Activated T-cell treated with anti-CD3 and anti-CD28 coated beads for 24 hours (primary cell): ENCODE data around the gene MED13L.

Experiments
- DNase-seq: peaks from one replicate; pipeline ENCODE4 v3.0.0-alpha.2; 2020; ENCODE audit warnings: low read depth

MED13L gene

DNA sequence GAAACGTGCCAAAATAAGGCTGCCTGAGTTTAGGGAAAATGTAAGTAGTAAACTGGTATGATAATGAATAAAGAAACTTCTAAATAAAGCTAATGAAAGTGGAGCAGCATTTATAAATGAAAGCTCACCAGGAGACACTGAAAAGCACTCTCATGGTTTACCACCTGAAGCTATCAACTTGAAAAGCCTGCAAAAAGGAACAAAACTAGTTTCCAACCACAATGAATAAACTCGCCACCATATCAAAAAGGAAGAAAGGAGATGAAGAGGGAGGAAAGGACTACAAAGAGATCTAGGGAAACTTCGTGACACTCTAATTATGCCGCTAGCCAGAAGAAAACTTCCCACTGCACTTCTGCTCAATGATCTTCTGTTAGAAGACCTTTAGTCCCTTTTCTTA, 66.7 kb downstream of the MED13L start:
- DNase-seq = no peak

DNA sequence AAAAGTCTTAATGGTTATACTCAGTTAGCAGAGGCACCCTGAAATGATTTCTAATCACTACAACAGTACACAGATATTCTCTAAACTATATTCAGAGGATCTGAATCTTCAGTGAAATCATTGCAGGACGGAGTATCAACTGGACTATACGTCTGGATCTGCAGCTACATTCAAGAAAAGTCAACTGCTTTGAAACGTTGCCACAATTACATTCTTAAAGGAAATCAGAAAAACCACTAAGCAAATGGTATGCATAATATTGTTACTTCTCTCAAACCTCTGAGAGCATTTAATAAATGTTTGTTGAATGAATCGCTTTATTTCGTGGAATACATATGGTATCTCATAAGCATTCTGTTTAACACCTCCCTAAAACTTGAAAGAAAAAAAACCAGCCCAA, 67.4 kb downstream of the MED13L start:
- DNase-seq = no peak

DNA sequence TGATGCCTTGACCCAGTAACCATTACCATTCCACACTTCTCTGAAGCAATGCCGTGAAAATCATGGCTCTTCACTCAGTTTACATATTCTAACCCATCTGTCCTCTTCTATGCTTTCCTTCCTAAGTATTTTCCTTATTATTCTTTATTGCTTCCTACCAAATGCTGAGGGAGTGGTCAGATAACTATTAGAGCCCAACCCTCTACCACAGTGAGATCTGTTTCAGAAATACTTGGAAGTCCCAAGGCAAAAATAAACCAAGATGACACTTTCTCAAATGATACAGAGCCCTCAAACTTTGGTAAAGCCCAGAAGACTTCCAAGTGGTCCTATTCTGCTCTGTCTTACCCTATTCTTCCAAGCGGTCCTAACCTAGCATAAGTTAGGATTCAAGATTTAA, 68.0 kb downstream of the MED13L start:
- no peak for DNase-seq

DNA sequence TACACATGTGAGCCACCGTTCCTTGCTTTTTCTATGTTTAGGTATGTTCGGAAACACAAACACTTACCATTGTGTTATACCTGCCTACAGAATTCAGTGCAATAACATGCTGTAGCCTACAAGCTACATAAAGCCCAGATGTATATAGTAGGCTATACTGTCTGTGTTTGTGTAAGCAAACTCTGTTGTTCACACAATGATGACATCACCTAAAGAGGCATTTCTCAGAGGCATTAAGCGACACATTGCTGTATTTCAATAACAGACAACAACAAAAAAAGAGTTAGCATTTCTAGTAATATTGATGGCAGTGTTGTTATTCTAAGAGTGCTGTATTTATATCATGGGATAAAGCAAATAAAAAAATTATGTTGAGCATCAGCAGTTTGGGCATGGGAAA, 70.2 kb downstream of the MED13L start:
- DNase-seq = no peak

DNA sequence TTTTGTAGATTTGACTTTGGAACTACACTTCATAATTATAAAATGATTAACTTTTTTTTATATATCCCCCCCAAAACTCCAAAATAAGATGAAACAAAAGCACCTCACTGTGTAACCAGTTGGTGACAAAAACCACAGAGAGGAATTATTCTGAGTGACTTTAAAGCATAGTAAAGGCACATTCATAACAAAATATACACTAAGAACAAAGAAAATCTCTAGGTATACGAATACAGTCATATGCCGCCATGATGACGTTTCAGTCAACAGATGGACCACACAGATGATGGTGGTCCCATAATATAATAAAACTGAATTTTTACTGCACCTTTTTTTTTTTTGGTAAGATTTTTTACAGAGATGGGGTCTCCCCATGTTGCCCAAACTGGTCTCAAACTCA, 70.7 kb downstream of the MED13L start:
- DNase-seq = no peak

DNA sequence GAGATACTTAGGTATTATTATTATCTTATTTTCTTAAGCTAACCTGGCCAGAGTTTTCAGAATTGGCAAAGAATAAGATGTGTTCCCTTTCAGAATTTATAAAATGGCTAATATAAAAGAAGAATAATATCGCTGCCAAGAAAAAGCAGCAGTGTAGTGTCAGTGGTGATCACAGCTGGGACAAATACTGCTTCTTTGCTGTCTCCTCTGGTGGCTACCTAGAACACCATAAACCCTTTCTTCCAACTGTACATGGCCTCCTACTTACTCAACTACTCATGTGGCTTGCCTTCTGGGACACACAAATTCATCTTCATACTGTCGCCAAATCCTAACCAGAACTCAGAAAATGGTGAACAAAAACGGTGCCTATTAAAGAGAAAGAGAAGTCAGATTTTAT, 72.7 kb downstream of the MED13L start:
- DNase-seq = no peak

DNA sequence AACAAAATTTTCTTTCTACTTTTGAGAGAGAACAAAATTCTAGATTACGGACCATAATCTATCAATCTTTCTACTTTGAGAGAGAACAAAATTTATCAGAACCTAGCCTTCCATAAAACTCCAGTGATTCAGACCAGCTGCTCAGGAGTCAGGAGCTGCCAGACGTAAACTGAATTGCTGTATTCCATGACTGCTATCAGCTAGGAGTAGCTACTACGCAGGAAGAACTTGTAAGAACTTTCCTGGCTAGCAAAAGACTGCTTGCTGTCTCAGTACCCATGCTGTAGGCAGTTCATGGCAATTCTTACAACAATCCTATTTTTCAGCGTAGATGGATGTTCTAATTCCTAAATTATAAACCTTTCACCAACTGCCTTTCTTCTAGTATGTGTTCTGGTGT, 73.3 kb downstream of the MED13L start:
- no peak for DNase-seq

DNA sequence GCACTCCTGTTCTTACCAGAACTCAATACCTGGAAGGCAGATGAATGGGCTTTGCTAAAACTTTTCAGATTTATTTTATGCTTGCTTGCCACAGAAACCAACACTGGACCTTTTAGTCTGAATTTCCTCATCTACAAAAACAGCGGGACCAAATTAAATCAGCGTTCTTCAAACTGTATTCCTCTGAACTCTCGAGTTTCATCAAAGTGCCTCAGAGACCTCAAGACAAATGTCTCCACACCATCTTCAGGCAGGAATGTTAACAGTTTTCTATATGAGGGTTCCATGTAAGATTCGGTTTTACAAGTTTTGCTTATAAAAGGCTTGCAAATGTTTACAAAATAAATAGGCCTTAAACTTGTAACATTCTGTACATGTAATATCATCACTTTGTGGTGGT, 74.6 kb downstream of the MED13L start:
- no peak for DNase-seq

DNA sequence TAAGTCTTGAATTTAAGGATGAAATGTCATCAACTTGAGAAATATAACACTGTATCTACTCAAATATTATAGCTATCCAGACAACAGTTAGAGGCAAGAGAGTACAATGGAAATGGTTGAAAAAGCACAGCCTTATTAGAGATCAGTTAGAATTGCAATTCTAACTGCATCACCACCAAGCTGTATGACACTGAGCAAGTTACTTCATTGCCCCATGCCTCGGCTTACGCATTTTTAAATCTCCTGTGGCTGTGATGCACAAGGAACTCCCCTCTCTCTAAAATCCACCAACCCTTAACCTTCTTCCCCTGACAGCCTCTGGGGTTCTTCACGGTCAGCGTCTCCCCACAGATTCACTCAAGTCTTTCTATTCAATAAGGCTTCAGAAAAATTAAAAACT, 75.1 kb downstream of the MED13L start:
- no peak for DNase-seq

DNA sequence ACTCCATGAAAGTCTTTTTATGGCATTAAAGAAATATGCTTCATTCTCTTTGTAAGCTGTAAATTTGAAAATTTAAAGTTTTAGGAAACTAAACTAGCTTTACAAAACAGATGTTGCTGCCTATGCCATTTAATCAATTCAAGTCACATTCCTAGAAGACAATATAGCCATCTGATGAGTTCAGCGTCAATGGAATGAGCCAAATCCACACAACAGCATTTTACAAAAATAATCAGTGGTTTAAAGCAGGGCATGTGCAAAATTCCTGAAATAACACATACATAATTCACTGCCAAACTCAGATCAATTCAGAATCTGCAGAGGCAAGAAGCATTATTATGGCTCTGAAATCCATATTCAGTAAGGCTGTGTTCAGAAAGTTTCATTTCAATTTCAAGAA, 75.6 kb downstream of the MED13L start:
- DNase-seq = no peak

DNA sequence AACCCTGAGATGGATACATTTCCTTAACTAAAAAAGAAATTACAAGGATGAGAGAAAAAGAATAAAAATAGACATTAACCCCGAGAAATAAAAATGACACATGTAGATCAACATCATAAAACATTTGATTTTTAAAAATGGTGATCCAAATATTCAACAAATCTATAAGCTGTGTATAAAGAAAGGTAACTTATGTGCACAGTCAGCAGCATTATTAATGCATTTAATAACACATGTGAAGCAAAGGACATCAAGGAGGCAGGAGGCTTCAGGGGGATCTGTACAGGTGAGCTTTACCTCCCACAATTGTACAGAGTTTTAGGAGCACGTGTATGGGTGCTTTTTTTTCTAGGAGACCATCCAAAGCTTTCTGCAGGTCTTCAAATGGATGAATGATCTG, 76.1 kb downstream of the MED13L start:
- DNase-seq = no peak

DNA sequence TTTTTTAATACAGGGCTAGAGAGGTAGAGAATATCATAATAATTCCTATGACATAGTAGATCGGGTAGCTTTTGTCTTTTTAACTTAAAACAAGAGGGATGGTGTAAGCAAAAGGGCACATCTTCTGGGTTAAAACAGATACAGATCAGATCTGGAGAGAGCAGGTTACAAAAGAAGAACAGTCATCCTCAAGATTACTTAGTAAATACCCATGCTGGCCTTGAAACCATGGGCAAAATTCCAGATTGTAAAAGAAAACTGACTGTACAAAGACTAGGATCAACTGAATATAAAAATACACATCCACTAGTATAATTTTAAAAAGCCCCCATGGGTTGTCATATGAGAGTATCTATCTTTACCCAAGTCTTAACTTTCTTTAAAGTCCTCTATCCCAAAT, 76.7 kb downstream of the MED13L start:
- no peak for DNase-seq

DNA sequence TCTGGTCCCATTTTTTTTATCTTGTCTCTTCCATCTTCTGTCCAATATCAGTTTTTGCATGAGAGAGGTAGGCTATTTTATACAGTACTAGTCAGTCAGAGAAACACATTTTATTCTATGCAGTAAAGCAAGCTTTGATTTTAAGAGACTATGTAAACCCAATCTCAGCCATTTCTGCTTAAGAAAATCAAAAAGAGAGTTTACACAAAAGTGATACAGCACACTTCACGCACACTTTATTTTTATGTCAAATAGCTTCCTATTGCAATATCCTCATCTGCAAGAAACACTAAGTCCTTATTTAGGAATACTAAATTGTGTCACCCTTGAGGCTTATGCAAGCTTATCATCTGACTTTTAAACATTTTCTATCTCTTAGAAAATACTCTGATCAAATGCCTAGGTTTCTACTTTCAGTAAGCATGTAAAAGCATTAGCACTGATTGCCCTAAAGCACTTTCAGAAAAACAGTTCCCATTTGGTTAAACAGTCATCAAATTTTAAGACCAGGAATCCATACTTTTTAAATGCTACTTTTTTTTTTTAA, 78.3 kb downstream of the MED13L start:
- no peak for DNase-seq

DNA sequence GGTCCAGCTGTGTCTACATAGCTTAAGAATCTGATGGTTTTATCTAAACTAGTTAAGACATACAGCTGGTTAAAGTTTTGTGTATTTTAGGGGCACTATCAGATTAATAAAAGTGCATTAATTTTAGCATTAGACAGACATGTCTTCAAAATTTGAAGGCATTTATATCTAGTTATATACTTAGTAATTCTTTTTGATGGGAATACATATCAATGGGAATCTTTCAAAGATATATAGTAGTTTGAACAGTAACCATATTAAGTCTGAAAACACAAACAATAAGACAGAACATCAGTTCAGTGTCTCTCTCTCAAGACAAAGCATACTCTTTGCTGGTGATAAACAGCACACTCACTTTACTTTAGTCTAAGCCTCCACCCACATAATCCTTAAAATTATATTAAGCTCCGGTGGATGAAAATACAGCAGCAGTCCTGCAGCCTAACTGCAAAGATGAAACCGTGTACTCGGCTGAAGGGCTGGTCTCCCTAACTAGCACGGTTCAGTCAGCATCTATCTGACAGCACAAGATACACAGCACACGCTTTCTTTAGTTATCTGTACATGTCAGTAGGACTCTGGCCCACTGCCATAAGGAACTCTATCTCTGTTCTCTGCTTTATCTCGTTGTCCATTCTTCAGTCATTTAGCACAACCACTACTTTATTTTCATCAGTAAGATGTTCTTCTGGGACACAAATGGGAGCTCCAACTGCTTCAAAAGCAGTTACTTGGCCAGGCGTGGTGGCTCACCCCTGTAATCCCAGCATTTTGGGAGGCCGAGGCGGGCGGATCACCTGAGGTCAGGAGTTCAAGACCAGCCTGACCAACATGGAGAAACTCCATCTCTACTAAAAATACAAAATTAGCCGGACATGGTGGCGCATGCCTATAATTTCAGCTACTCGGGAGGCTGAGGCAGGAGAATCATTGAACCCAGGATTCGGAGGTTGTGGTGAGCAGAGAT, 80.5 kb downstream of the MED13L start:
- no peak for DNase-seq

DNA sequence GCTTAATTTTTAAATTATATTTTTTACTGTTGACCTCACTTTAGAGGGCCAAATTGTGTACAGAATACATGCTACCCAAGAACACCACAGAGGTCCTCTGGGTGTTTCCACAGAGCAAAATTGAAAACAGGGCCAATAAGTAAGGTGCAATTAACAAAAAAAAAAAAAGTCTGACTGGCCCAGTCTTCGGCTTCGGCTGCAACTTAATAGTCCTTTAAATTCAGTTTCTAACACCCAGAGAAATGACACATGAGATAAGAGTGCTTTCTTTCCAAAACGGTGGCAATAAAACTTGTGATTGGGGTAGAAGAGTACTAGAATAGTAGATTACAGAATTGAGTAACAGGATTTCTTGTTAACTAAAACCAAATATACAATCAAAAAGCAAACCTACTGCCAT, 81.3 kb downstream of the MED13L start:
- DNase-seq = no peak

DNA sequence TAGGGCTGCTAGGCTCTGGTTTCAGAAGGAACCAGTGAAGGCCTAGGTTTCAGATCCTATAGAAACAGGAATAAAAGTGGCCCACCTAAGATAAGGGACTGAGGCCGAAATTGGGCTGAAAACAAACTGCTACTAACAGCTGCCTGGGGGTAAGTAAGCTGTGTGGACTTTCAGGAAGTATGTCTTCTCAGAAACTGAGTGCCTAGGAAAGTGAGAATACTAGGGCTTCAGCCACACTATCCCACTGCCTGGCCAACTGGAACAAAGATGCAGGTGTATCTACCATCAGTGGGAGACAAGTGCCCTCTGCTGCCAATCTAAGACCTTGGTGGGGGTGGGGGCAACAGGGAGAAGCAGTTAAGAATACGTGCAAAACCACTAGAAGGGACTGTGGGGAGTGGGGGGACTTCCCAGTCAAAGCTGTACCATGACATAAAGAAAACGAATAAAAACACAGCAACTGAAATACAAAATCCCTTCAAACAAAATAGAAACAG, 82.5 kb downstream of the MED13L start:
- peak; percentile 40 for DNase-seq

DNA sequence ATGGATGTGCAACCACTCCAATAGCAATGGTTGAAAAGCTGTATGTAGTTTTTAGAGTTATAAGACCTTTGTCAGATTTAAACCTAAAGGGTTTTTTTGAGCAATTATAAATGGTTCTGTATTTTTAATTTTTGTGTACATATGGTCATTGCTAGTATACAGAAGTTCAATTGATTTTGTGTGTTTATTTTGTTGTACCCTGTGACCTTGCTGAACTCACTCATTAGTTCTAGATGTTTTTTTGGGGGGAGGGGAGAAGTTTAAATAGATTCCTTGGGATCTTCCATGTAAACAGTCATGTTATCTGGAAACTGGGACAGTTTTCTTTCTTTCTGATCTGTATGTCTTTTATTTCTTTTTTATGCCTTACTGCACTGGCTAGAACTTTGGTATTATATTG, 87.8 kb downstream of the MED13L start:
- DNase-seq = no peak

DNA sequence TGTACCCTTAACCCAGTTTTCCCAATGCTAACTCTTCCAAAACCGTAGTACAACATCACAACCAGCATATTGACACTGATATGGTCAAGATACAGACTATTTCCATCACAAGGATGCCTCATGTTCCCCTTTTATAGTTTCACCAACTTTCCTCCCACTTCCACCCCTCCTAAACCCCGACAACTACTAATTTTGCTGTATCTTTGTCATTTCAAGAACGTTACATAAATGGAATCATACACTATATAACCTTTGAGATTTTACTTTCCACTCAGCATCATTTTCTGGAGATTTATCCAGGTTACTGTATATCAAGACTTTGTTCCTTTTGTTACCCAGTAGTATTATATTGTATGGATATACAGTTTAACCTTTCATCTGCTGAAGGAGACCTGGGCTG, 88.9 kb downstream of the MED13L start:
- no peak for DNase-seq

DNA sequence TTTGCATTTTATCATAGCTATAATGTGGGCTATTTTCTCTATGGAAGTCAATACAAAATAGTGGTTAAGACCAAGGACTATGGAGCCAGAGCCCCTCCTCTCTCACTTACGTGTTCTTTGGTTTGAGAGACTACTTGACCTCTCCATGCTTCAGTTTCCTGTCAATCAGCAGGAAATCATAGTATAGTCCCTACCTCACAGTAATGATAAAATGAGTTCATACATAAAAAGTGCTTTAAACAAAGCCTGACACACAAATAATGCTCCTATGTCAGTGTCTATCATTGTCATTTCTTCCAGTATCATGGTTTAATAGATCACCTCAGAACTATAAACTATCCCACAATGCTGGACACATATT, 90.4 kb downstream of the MED13L start:
- DNase-seq = no peak

DNA sequence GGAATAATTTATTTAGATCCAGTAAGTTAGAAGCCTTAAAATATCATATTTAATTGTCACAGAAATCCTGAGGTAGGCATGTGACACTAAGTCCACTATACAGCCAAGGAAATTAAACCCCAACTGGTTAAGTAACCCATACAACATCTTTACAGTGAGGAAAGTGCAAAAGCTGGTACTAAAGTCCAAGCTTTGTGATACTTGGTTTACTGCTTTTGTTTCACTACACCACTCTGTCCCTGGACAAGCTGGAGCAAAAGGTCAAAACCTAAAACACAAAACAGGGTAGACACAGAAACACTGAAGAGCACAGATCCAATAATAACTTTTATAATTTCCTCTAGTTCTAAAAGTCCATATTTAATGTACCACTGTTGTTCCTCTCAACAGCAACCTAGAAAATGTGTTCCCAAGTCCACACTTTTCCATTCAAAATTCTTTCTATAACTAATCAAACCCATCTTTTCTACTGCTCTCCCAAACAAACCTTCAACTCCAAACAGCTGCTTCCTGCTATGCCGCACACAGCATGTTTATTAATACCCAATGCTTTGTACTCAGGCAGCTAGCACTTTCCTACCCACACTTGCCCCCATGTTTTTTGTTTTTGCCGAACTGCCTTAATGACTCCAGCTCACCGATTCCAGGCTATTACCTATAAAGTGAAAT, 90.9 kb downstream of the MED13L start:
- DNase-seq = no peak

DNA sequence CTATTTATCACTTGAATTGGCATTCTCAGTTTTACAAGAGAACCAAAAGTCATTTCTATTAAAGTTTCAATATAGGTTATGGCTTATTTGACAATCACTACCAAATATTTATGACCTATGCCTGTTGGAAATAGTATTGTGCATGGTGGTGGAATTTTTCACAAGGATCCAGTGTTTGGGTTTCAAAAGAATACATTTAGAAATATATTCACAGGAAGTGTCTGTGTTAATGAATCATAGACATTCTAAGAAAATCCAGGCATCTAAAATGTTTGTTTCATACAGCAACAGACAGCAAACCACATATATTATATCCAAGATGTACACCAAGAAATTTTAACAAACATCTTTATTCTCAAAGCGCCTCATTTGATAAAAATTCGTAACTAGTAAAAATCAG, 92.7 kb downstream of the MED13L start:
- DNase-seq = no peak

DNA sequence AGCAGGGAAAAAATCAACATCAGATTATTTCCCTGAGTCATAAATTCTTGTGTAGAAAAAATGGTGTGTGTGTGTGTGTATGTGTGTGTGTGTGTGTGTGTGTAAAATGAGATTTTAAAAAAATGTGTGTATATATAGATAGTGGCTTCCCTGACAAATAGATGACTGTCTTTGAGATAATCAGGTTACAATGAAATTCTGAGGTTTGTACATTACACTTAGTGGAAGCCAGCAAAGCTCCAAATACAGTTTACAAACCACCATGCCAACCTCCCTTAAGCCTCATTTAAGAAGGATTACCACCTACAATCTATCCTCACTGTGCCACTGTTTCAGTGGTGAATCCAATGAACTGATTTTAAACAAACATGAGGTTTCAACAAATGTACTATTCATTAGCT, 93.8 kb downstream of the MED13L start:
- DNase-seq = no peak

DNA sequence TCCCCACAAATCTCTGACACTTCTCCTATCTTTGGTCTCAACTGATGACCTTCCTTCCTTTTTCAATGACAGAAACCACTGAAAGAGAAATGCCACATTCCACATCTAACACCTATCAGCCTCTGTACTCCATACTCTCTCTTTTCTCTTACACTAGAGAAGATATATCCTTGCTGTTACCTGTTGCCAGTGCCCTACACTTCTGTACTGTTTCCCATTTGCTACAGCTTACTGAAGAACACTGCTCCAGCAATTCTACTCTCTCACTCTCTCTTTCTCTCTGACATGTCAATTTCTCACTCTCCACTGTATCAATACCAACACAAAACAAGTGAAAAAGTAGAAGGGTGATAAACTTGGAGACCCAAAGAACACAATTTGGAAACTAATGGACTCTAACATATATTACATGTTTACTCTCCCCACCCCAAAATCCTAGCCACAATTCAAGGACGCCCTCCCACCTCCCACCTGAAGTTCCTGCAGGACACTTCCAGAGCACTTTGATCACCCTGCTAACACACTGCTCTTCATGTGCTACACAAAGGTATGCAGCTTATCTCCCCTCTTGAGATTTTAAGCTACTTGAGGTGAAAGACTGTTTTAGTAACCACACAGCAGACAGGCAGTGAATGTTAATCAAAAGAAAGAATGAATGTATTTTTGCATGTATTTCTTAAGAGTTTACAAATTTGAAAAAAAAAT, 95.0 kb downstream of the MED13L start:
- DNase-seq = no peak
